RWPE1 (cell line): ENCODE results near the gene HSD17B8.

Experiments used
- CTCF ChIA-PET: fragments of 350-600 bp; sonication (Branson Sonifier 250); formaldehyde crosslinking; extraction: SDS; loops from one replicate; lab custom pipeline; 2021; lab: Yijun Ruan, JAX
- POLR2A ChIA-PET: fragments of 400-600 bp; formaldehyde crosslinking; extraction: SDS; loops from one replicate; lab custom pipeline; 2020; ENCODE audit warnings: antibody characterized with exemption; ENCODE audit not compliant: low non-redundant PET; lab: Yijun Ruan, JAX
- DNase-seq: peaks from one replicate; pipeline ENCODE4 v3.0.0; 2012; ENCODE audit warnings: low spot score
- H3K27ac ChIP-seq: fragments of 450-650 bp; 2 replicates; pipeline ENCODE4 v1.5.1; 2017
- CTCF ChIP-seq: fragments of 450-650 bp; conservative IDR thresholded peaks from 2 replicates; pipeline ENCODE4 v1.5.1; 2017; ENCODE audit warnings: low read depth, mild to moderate bottlenecking

The HSD17B8 gene

GRCh38 chr6:33199687-33200218, 4.7 kb upstream of the HSD17B8 start:
- DNase-seq = peak; percentile 80
- POLR2A ChIA-PET = interaction anchor here (0.7 kb wide), 1 partner anchor 78 kb away, joined by 3 read pairs; no protein-coding TSS in a partner anchor
- CTCF ChIA-PET = no interaction called here
- TF ChIP-seq CTCF = no peak
- peak overlapping the region; percentile 94 for H3K27ac ChIP-seq

- peak within 1 kb of the TSS; percentile 94 for H3K27ac ChIP-seq
- POLR2A ChIA-PET = interaction anchor here (0.7 kb wide), 1 partner anchor 77 kb away, joined by 3 read pairs; no protein-coding TSS in a partner anchor
- no peak for TF ChIP-seq CTCF
- DNase-seq = peak; percentile 99
- CTCF ChIA-PET = interaction anchor here (0.5 kb wide), 1 partner anchor 48 kb away, joined by 3 read pairs; no protein-coding TSS in a partner anchor
These were observed 4.0 kb upstream of the HSD17B8 start, which contains the start of the genes RXRB and SLC39A7 for GRCh38 chr6:33200219-33201146. RXRB (minus strand) TSS chr6:33200665; CDS start chr6:33200476, 189 bp downstream. SLC39A7 (plus strand) TSS chr6:33200867; CDS start chr6:33201246, 379 bp downstream.

- POLR2A ChIA-PET = no interaction called here
- no peak for TF ChIP-seq CTCF
- CTCF ChIA-PET = no interaction called here
- DNase-seq = no peak
- H3K27ac ChIP-seq = peak overlapping the region; percentile 94
These were observed 3.3 kb upstream of the HSD17B8 start for GRCh38 chr6:33201147-33201545.

- DNase-seq = no peak
- TF ChIP-seq CTCF = no peak
- POLR2A ChIA-PET = no interaction called here
- CTCF ChIA-PET = interaction anchor here (0.8 kb wide), 1 partner anchor 41 kb away, joined by 5 read pairs; no protein-coding TSS in a partner anchor
- H3K27ac ChIP-seq = 0 out of 2 replicates have a peak overlapping the region, but pooled peaks have one; percentile 94
These were observed 2.5 kb upstream of the HSD17B8 start for GRCh38 chr6:33201935-33202334.

- no peak for DNase-seq
- H3K27ac ChIP-seq = peak overlapping the region; percentile 37; the same call in 1 of the 2 replicates
- ChIA-PET POLR2A (interaction anchor here (0.6 kb wide), 1 partner anchor 18 kb away, joined by 3 read pairs; no protein-coding TSS in a partner anchor), CTCF (interaction anchor here (0.8 kb wide), 1 partner anchor 42 kb away, joined by 5 read pairs; no protein-coding TSS in a partner anchor)
- no peak for TF ChIP-seq CTCF
These were observed 1.7 kb upstream of the HSD17B8 start for GRCh38 chr6:33202799-33203198.
